HepG2 (cell line): ENCODE results near the gene RNASE4. TPM values are rescaled to one million over a fixed set of nuclear protein-coding genes. Genes with fewer than 3 reads are reported as not detected.

Experiments used
- CHD4 ChIP-seq: fragments of 200-600 bp; sonication (generic); IDR thresholded peaks from 2 replicates; pipeline ENCODE4 v1.7.0; 2017; ENCODE audit warnings: mild to moderate bottlenecking, low read length, borderline replicate concordance
- ERF ChIP-seq: IDR thresholded peaks from 2 replicates; pipeline ENCODE4 v1.6.1; 2018; ENCODE audit warnings: missing biosample characterization, missing genetic modification reagents
- IRF2 ChIP-seq: IDR thresholded peaks from 2 replicates; pipeline ENCODE4 v1.6.1; 2018; ENCODE audit warnings: missing genetic modification reagents, missing compliant biosample characterization
- KLF6 ChIP-seq: IDR thresholded peaks from 2 replicates; pipeline ENCODE4 v1.8.0; 2016; ENCODE audit warnings: missing biosample characterization, missing genetic modification reagents
- NRL ChIP-seq: sonication (generic); formaldehyde crosslinking; IDR thresholded peaks from 2 replicates; pipeline ENCODE4 v1.5.0; 2020; ENCODE audit warnings: missing genetic modification reagents, mild to moderate bottlenecking, moderate library complexity, borderline replicate concordance
- RARG ChIP-seq: sonication (generic); formaldehyde crosslinking; IDR thresholded peaks from 2 replicates; pipeline ENCODE4 v1.4.0; 2020; ENCODE audit warnings: low read depth, mild to moderate bottlenecking, missing genetic modification reagents
- RCOR2 ChIP-seq: IDR thresholded peaks from 2 replicates; pipeline ENCODE4 v1.6.1; 2016; ENCODE audit warnings: missing biosample characterization, missing genetic modification reagents
- REPIN1 ChIP-seq: sonication (generic); formaldehyde crosslinking; IDR thresholded peaks from 2 replicates; pipeline ENCODE4 v1.8.0; 2022; ENCODE audit warnings: missing genetic modification reagents, low read depth, mild to moderate bottlenecking, borderline replicate concordance
- SATB2 ChIP-seq: sonication (generic); formaldehyde crosslinking; IDR thresholded peaks from 2 replicates; pipeline ENCODE4 v1.5.0; 2020; ENCODE audit warnings: missing genetic modification reagents
- SIX1 ChIP-seq: sonication (generic); formaldehyde crosslinking; IDR thresholded peaks from 2 replicates; pipeline ENCODE4 v1.4.0; 2020; ENCODE audit warnings: missing genetic modification reagents, borderline replicate concordance
- SMYD3 ChIP-seq: sonication (generic); formaldehyde crosslinking; IDR thresholded peaks from 2 replicates; pipeline ENCODE4 v1.8.1; 2023; ENCODE audit warnings: mild to moderate bottlenecking, missing genetic modification reagents
- ZBTB7A ChIP-seq: sonication (generic); formaldehyde crosslinking; IDR thresholded peaks from 2 replicates; pipeline ENCODE4 v1.8.0; 2022; ENCODE audit warnings: mild to moderate bottlenecking, missing genetic modification reagents
- ZKSCAN8 ChIP-seq: IDR thresholded peaks from 2 replicates; pipeline ENCODE4 v1.6.1; 2016; ENCODE audit warnings: borderline replicate concordance, missing genetic modification reagents, missing compliant biosample characterization
- ZNF124 ChIP-seq: sonication (generic); formaldehyde crosslinking; IDR thresholded peaks from 2 replicates; pipeline ENCODE4 v1.4.0; 2020; ENCODE audit warnings: missing genetic modification reagents
- ZNF17 ChIP-seq: sonication (generic); formaldehyde crosslinking; IDR thresholded peaks from 2 replicates; pipeline ENCODE4 v1.5.0; 2020; ENCODE audit warnings: mild to moderate bottlenecking, missing genetic modification reagents
- ZNF30 ChIP-seq: sonication (generic); formaldehyde crosslinking; IDR thresholded peaks from 2 replicates; pipeline ENCODE4 v1.5.0; 2020; ENCODE audit warnings: mild to moderate bottlenecking, missing genetic modification reagents
- ZNF329 ChIP-seq: sonication (generic); formaldehyde crosslinking; IDR thresholded peaks from 2 replicates; pipeline ENCODE4 v1.9.0; 2021; ENCODE audit warnings: low read depth, mild to moderate bottlenecking, missing genetic modification reagents
- ZNF382 ChIP-seq: sonication (generic); formaldehyde crosslinking; IDR thresholded peaks from 2 replicates; pipeline ENCODE4 v1.5.0; 2020; ENCODE audit warnings: missing genetic modification reagents, mild to moderate bottlenecking, borderline replicate concordance
- ZSCAN12 ChIP-seq: sonication (generic); formaldehyde crosslinking; IDR thresholded peaks from 2 replicates; pipeline ENCODE4 v1.9.0; 2021; ENCODE audit warnings: mild to moderate bottlenecking, missing genetic modification reagents
- polyA plus RNA-seq, 8 experiments: library from polyadenylated mRNA; depleted of rRNA in 3 of 8; stranded (reverse) in 7 of 8; unstranded in 1 of 8; fragments of >200 nt; fragmentation: Illumina TruSeq in 4 of 8; extraction: Trizol in 4 of 8; gene quantifications; 2 replicates each; pipeline versions ENCODE4 v1.2.1 to v1.2.3, GENCODE V29; 2011 to 2016; ENCODE audit warnings: low read depth in 4 of 8, missing spikeins in 1 of 8, mixed read lengths in 1 of 8; ENCODE audit not compliant: insufficient read depth in 1 of 8
- total RNA-seq, 5 experiments: library from RNA; depleted of rRNA; stranded (reverse); fragments of >200 nt; fragmentation: Illumina TruSeq; extraction: Trizol; gene quantifications; 2 replicates each; pipeline ENCODE4 v1.2.3, GENCODE V29; 2016; ENCODE audit warnings: low read depth in 1 of 5
- TF ChIP-seq, protein P1 (sequence below): sonication (generic); formaldehyde crosslinking; IDR thresholded peaks from 2 replicates; pipeline ENCODE4 v1.8.0; 2022; ENCODE audit warnings: low read depth, missing genetic modification reagents
- TF ChIP-seq, protein P2 (sequence below): sonication (generic); formaldehyde crosslinking; IDR thresholded peaks from 2 replicates; pipeline ENCODE4 v1.5.1; 2020; ENCODE audit warnings: mild to moderate bottlenecking, moderate library complexity, missing genetic modification reagents
- TF ChIP-seq, protein P3 (sequence below): IDR thresholded peaks from 2 replicates; pipeline ENCODE4 v1.6.1; 2012; ENCODE audit warnings: low read depth, low read length, improper control_type of control experiment
- TF ChIP-seq, protein P4 (sequence below): sonication (generic); formaldehyde crosslinking; IDR thresholded peaks from 2 replicates; pipeline ENCODE4 v1.4.0; 2020; ENCODE audit warnings: missing genetic modification reagents, borderline replicate concordance

The RNASE4 gene
- total and polyA plus RNA-seq, 2 of the 13 experiments (the other 11 are each of a cell fraction or from before 2014, with no cell fraction given) = 109 to 983 TPM

DNA sequence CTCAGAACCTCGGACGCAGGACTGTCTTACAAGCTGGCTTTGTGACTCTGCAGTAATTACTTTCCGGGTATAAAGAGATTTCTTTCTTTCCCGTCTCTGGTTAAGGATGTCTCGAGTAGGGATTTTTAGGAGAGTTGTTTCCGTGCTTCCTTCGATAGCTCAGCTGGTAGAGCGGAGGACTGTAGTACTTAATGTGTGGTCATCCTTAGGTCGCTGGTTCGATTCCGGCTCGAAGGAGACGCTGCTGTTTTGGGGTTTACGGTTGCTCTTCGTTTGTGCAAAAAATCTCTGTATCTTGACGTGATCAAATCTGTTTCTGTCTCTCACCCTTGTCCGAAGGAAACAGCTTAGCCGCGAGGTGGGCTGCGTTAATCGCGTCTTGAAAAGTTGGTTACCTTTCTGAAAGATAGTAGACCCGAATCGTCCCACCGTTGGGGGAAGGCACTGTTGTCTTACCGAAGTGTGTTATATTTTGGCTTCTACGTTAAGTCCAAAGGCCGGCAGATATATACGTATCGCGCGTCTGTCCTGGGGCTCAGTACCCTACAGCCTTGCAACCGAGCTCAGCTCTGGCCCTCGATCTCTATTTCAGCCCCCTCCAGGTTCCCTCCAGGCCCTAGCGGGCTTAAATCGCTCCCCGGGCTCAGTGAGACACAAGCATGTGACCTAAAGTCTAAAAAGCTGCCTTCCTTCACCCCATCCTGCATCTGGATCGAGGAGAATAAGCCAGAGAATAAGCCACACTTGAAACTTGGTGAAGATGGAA, 1.1 kb upstream of the RNASE4 start (continued):
- TF ChIP-seq, protein P1, sequence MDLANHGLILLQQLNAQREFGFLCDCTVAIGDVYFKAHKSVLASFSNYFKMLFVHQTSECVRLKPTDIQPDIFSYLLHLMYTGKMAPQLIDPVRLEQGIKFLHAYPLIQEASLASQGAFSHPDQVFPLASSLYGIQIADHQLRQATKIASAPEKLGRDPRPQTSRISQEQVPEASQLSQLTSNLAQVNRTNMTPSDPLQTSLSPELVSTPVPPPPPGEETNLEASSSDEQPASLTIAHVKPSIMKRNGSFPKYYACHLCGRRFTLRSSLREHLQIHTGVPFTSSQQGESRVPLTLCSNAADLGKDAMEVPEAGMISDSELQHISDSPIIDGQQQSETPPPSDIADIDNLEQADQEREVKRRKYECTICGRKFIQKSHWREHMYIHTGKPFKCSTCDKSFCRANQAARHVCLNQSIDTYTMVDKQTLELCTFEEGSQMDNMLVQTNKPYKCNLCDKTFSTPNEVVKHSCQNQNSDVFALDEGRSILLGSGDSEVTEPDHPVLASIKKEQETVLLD (CRISPR knock-in tag) = peak; percentile 29; the same call in 1 of the 2 replicates
- TF ChIP-seq ZSCAN12 (CRISPR knock-in tag) = 0 out of 2 replicates have a peak, but pooled peaks have one; percentile 11
- TF ChIP-seq ZNF382 = no peak
- 0 out of 2 replicates have a peak, but pooled peaks have one; percentile 9 for TF ChIP-seq ZNF329
- TF ChIP-seq, protein P2, sequence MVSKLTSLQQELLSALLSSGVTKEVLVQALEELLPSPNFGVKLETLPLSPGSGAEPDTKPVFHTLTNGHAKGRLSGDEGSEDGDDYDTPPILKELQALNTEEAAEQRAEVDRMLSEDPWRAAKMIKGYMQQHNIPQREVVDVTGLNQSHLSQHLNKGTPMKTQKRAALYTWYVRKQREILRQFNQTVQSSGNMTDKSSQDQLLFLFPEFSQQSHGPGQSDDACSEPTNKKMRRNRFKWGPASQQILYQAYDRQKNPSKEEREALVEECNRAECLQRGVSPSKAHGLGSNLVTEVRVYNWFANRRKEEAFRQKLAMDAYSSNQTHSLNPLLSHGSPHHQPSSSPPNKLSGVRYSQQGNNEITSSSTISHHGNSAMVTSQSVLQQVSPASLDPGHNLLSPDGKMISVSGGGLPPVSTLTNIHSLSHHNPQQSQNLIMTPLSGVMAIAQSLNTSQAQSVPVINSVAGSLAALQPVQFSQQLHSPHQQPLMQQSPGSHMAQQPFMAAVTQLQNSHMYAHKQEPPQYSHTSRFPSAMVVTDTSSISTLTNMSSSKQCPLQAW (CRISPR knock-in tag) = no peak
- TF ChIP-seq ZKSCAN8 (CRISPR knock-in tag) = peak; percentile 68
- TF ChIP-seq REPIN1 (CRISPR knock-in tag) = no peak
- TF ChIP-seq ERF = no peak
- no peak for TF ChIP-seq SMYD3 (CRISPR knock-in tag)
- TF ChIP-seq, protein P3, sequence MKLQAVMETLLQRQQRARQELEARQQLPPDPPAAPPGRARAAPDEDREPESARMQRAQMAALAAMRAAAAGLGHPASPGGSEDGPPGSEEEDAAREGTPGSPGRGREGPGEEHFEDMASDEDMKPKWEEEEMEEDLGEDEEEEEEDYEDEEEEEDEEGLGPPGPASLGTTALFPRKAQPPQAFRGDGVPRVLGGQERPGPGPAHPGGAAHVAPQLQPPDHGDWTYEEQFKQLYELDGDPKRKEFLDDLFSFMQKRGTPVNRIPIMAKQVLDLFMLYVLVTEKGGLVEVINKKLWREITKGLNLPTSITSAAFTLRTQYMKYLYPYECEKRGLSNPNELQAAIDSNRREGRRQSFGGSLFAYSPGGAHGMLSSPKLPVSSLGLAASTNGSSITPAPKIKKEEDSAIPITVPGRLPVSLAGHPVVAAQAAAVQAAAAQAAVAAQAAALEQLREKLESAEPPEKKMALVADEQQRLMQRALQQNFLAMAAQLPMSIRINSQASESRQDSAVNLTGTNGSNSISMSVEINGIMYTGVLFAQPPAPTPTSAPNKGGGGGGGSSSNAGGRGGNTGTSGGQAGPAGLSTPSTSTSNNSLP = peak; percentile 28; the same call in 1 of the 2 replicates
- TF ChIP-seq SATB2 (CRISPR knock-in tag) = 0 out of 2 replicates have a peak, but pooled peaks have one; percentile 61
- TF ChIP-seq ZNF30 (CRISPR knock-in tag) = no peak
- no peak for TF ChIP-seq NRL
- peak; percentile 55; the same call in 1 of the 2 replicates for TF ChIP-seq IRF2 (CRISPR knock-in tag)
- TF ChIP-seq RCOR2 (CRISPR knock-in tag) = 0 out of 2 replicates have a peak, but pooled peaks have one; percentile 20
- TF ChIP-seq RARG (CRISPR knock-in tag) = no peak
- TF ChIP-seq, protein P4, sequence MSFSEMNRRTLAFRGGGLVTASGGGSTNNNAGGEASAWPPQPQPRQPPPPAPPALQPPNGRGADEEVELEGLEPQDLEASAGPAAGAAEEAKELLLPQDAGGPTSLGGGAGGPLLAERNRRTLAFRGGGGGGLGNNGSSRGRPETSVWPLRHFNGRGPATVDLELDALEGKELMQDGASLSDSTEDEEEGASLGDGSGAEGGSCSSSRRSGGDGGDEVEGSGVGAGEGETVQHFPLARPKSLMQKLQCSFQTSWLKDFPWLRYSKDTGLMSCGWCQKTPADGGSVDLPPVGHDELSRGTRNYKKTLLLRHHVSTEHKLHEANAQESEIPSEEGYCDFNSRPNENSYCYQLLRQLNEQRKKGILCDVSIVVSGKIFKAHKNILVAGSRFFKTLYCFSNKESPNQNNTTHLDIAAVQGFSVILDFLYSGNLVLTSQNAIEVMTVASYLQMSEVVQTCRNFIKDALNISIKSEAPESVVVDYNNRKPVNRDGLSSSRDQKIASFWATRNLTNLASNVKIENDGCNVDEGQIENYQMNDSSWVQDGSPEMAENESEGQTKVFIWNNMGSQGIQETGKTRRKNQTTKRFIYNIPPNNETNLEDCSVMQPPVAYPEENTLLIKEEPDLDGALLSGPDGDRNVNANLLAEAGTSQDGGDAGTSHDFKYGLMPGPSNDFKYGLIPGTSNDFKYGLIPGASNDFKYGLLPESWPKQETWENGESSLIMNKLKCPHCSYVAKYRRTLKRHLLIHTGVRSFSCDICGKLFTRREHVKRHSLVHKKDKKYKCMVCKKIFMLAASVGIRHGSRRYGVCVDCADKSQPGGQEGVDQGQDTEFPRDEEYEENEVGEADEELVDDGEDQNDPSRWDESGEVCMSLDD (CRISPR knock-in tag) = peak; percentile 36; the same call in 1 of the 2 replicates
- peak; percentile 83; the same call in 1 of the 2 replicates for TF ChIP-seq CHD4
- no peak; the same call in 1 of the 2 replicates for TF ChIP-seq ZNF124 (CRISPR knock-in tag)
- 0 out of 2 replicates have a peak, but pooled peaks have one; percentile 72 for TF ChIP-seq KLF6 (CRISPR knock-in tag)
- no peak for TF ChIP-seq ZBTB7A (CRISPR knock-in tag)
- peak; percentile 27 for TF ChIP-seq SIX1 (CRISPR knock-in tag)
- no peak for TF ChIP-seq ZNF17
